Colonic mucosa (tissue), 4 donors: ENCODE results near the gene GCSH. TPM values are rescaled to one million over a fixed set of nuclear protein-coding genes. Genes with fewer than 3 reads are reported as not detected.

Experiments
- DNase-seq: peaks from one replicate; pipeline ENCODE4 v3.0.0-alpha.2; 2020
- H3K27ac ChIP-seq: fragments of 200-600 bp; one replicate; pipeline ENCODE4 v1.8.0; 2021
- H3K27me3 ChIP-seq: fragments of 200-600 bp; one replicate; pipeline ENCODE4 v1.8.0; 2021
- H3K36me3 ChIP-seq: fragments of 200-600 bp; one replicate; pipeline ENCODE4 v1.8.0; 2021
- H3K4me1 ChIP-seq: fragments of 200-600 bp; one replicate; pipeline ENCODE4 v1.8.0; 2021; ENCODE audit warnings: mild to moderate bottlenecking
- H3K4me3 ChIP-seq: fragments of 200-600 bp; one replicate; pipeline ENCODE4 v1.8.0; 2021
- H3K9ac ChIP-seq, 2 donors: one replicate each; pipeline ENCODE4 v1.7.0; 2013; ENCODE audit warnings: control low read depth in 2 of 2, low read depth in 2 of 2, low read length in 2 of 2
- H3K9me3 ChIP-seq: fragments of 200-600 bp; one replicate; pipeline ENCODE4 v1.8.0; 2021
- intact Hi-C: fragments of 100-400 bp; cut with DNase I; formaldehyde crosslinking; loops from one replicate; pipeline ENCODE4 v1.14.1; 2022
- total RNA-seq, 2 donors: library from RNA; stranded (reverse); fragmentation: NEBNext Ultra II Directional in 1 of 2; extraction: Animal tissue kit (Norgen Biotek cat#: 25700) in 1 of 2; gene quantifications; one replicate each; pipeline ENCODE4 v1.2.1, GENCODE V29; 2021
- TF ChIP-seq, protein P1 (sequence below): fragments of 200-600 bp; IDR thresholded peaks from one replicate; pipeline ENCODE4 v1.8.0; 2022; ENCODE audit warnings: antibody characterized with exemption, mild to moderate bottlenecking
- donor health status: healthy.
- donor health status: DM: no; HTN: no; CAD: no.
- donor health status: DM: no; HTN: no; CAD: no.

GCSH gene
- total RNA-seq, 2 donors from 2014 or later: 9.4 to 24.7 TPM

DNA sequence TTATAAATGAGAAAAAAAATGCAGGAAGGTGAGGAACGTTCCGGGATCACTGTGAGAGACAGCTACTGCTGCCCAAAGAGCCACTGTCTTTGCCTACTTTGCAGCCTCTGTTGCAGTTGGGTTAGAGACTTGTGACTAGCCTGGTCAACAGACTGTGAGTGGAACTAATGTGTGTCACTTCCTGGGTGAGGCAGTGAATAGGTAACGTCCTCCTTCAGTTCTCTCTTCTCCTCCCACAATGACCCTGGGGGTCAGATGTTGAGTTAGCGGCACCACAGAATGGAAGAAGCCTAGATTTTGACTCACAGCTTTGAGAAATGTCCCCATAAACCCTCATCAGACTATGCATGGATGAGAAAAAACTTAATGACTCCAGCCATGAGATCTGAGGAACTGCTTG is 24.4 kb downstream of the GCSH start:
- H3K36me3 ChIP-seq: no peaks in the 10 kb centered on the region
- H3K9me3 ChIP-seq: no peaks in the 10 kb centered on the region
- no peak overlapping the region for H3K4me3 ChIP-seq
- H3K9ac ChIP-seq: no peak overlapping the region
- intact Hi-C loops: no loop called here
- TF ChIP-seq, protein P1, sequence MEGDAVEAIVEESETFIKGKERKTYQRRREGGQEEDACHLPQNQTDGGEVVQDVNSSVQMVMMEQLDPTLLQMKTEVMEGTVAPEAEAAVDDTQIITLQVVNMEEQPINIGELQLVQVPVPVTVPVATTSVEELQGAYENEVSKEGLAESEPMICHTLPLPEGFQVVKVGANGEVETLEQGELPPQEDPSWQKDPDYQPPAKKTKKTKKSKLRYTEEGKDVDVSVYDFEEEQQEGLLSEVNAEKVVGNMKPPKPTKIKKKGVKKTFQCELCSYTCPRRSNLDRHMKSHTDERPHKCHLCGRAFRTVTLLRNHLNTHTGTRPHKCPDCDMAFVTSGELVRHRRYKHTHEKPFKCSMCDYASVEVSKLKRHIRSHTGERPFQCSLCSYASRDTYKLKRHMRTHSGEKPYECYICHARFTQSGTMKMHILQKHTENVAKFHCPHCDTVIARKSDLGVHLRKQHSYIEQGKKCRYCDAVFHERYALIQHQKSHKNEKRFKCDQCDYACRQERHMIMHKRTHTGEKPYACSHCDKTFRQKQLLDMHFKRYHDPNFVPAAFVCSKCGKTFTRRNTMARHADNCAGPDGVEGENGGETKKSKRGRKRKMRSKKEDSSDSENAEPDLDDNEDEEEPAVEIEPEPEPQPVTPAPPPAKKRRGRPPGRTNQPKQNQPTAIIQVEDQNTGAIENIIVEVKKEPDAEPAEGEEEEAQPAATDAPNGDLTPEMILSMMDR: no peak
- no peaks in the 10 kb centered on the region for H3K27me3 ChIP-seq
- no peak for DNase-seq
- H3K4me1 ChIP-seq: no peaks in the 10 kb centered on the region
- H3K27ac ChIP-seq: no peak overlapping the region

DNA sequence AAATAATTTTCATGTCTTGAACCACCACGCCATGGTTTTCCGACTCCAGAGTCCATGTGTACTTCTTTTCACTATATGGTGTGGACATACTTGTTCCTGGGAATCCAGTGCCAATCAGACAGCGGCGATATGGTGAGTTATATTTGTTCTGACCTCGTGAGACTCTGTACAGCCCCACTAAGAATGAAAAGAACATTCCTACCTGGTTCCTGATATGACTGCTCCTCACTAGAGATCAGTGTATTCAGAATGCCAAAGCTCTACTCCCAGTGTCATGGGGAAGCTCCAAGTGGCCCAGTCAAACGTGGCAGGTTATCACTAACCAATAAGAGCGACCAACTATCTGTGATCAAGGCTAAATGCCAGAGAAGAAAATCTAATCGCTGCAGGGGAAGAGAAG is 25.2 kb downstream of the GCSH start:
- TF ChIP-seq, protein P1: no peak
- DNase-seq: no peak
- Histone ChIP-seq H3K27ac (no peak overlapping the region), H3K9ac (no peak overlapping the region), H3K27me3 (no peaks in the 10 kb centered on the region), H3K4me3 (no peak overlapping the region), H3K36me3 (no peaks in the 10 kb centered on the region), H3K9me3 (no peaks in the 10 kb centered on the region), H3K4me1 (no peaks in the 10 kb centered on the region)
- intact Hi-C loops: no loop called here

DNA sequence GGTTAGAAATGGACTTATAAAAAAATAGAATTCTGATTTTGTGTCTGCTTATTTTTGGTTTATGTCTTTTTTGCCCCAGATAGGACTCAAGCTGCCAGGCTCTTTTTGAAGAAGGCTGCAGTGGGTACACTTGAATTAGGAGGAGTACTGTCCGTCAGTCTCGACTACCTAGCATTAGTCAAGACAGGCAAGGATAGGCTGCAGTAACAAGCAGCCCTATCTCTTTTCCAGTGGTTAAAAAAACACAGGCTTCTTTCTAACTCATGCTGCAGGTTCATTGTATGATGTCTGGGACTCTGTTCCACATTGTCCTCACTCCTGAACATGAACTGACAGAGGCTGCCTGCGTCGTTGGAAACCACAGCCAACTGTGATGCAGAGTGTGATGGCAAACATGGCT is 27.1 kb downstream of the GCSH start:
- intact Hi-C loops: no loop called here
- Histone ChIP-seq H3K36me3 (no peaks in the 10 kb centered on the region), H3K4me3 (no peak overlapping the region), H3K27me3 (no peaks in the 10 kb centered on the region), H3K4me1 (no peaks in the 10 kb centered on the region), H3K9me3 (no peaks in the 10 kb centered on the region), H3K9ac (no peak overlapping the region), H3K27ac (no peak overlapping the region)
- no peak for DNase-seq
- TF ChIP-seq, protein P1: no peak

DNA sequence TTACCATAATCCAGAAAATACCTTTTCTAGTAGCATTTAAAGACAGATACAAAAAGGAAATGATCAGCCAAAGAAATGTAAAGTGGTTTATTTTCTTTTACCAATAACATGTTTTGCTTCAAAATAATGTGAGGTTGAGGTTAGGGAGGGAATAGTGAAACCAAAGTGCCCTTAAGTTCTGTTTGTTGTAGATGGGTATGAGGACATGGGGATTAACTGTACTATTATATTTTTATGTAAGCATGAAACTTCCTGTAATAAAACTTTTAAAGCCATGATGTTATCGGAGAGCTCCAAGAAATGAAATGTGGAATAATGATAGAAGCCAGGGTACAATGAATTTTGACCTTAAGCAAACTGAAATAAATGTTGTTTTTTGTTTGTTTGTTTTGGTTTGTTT is 29.0 kb downstream of the GCSH start:
- Histone ChIP-seq H3K27me3 (no peaks in the 10 kb centered on the region), H3K9ac (no peak overlapping the region), H3K9me3 (no peaks in the 10 kb centered on the region), H3K4me1 (no peaks in the 10 kb centered on the region), H3K36me3 (no peaks in the 10 kb centered on the region), H3K4me3 (no peak overlapping the region), H3K27ac (no peak overlapping the region)
- intact Hi-C loops: no loop called here
- no peak for DNase-seq
- TF ChIP-seq, protein P1: no peak

DNA sequence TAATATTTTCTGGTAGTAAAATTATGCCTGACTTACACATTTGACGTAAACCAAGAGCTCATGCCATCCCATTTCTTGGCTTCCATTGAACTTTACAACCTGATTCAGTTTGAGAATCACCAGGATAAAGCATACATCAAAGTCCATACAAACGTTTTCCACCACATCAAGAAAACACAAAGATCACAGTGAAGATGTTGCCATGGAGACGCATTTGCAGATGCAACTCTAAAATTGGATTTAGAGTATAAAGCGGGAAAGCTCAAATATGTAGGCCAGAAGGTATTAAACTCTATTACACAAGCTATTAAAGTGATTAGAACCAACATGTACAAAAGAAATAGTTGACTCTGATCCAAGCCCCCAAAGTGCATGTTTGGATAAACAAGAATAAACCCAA is 29.5 kb downstream of the GCSH start:
- Histone ChIP-seq H3K36me3 (no peaks in the 10 kb centered on the region), H3K27ac (no peak overlapping the region), H3K4me1 (no peaks in the 10 kb centered on the region), H3K27me3 (no peaks in the 10 kb centered on the region), H3K9ac (no peak overlapping the region), H3K9me3 (no peaks in the 10 kb centered on the region), H3K4me3 (no peak overlapping the region)
- TF ChIP-seq, protein P1: no peak
- DNase-seq: no peak
- intact Hi-C loops: no loop called here
